WTC11 (cell line): ENCODE data around the gene TNK2. TPM values are rescaled to one million over a fixed set of nuclear protein-coding genes. Genes with fewer than 3 reads are reported as not detected.

Source experiments
- ATAC-seq: fragments of 200-7000 bp; cut with Tn5 transposase; 2 replicates; pipeline ENCODE4 v1.10.0; 2021; ENCODE audit warnings: mild to moderate bottlenecking, moderate library complexity
- CTCF ChIA-PET: fragments of 300-600 bp; sonication (Branson Sonifier 250); formaldehyde crosslinking; loops from one replicate; lab custom pipeline; 2021; ENCODE audit warnings: antibody characterized with exemption; lab: Charles Lee
- POLR2A ChIA-PET: fragments of 350-600 bp; sonication (Branson Sonifier 250); formaldehyde crosslinking; loops from one replicate; lab custom pipeline; 2021; ENCODE audit warnings: antibody characterized with exemption; lab: Charles Lee
- DNase-seq: peaks from one replicate; pipeline ENCODE4 v3.0.0; 2021; ENCODE audit warnings: low spot score
- H3K27ac Mint-ChIP-seq: 2 replicates; pipeline ENCODE4 v1.8.0; 2021; ENCODE audit warnings: mixed read lengths
- H3K27me3 Mint-ChIP-seq: 2 replicates; pipeline ENCODE4 v1.8.0; 2021; ENCODE audit warnings: low read depth, mild to moderate bottlenecking, moderate library complexity, mixed read lengths
- H3K36me3 Mint-ChIP-seq: 2 replicates; pipeline ENCODE4 v1.8.0; 2021; ENCODE audit warnings: mixed read lengths
- H3K4me1 Mint-ChIP-seq: 2 replicates; pipeline ENCODE4 v1.8.0; 2022; ENCODE audit warnings: mixed read lengths
- H3K4me3 Mint-ChIP-seq: 2 replicates; pipeline ENCODE4 v1.8.0; 2021; ENCODE audit warnings: mild to moderate bottlenecking, moderate library complexity, mixed read lengths
- H3K9me3 Mint-ChIP-seq: 2 replicates; pipeline ENCODE4 v1.8.0; 2021; ENCODE audit warnings: mixed read lengths
- AFF4 ChIP-seq: sonication (generic); formaldehyde crosslinking; IDR thresholded peaks from 2 replicates; pipeline ENCODE4 v1.8.1; 2023; ENCODE audit warnings: mild to moderate bottlenecking, missing genetic modification reagents, borderline replicate concordance
- AR ChIP-seq: fragments of 250-450 bp; sonication (Bioruptor Pico); IDR thresholded peaks from 2 replicates; pipeline ENCODE4 v1.9.0; 2021; ENCODE audit warnings: mild to moderate bottlenecking
- E2F4 ChIP-seq: sonication (generic); formaldehyde crosslinking; IDR thresholded peaks from 2 replicates; pipeline ENCODE4 v1.8.1; 2022; ENCODE audit warnings: low read depth, mild to moderate bottlenecking, moderate library complexity, missing genetic modification reagents, borderline replicate concordance
- E2F5 ChIP-seq: sonication (generic); formaldehyde crosslinking; IDR thresholded peaks from 2 replicates; pipeline ENCODE4 v1.8.1; 2022; ENCODE audit warnings: mild to moderate bottlenecking, moderate library complexity, missing genetic modification reagents
- ERG ChIP-seq: fragments of 250-450 bp; sonication (Bioruptor Pico); IDR thresholded peaks from 2 replicates; pipeline ENCODE4 v1.8.0; 2021; ENCODE audit warnings: mild to moderate bottlenecking
- ETV6 ChIP-seq: sonication (generic); formaldehyde crosslinking; IDR thresholded peaks from 2 replicates; pipeline ENCODE4 v1.8.1; 2022; ENCODE audit warnings: mild to moderate bottlenecking, missing genetic modification reagents
- FOXK1 ChIP-seq: sonication (generic); formaldehyde crosslinking; IDR thresholded peaks from 2 replicates; pipeline ENCODE4 v1.8.0; 2022; ENCODE audit warnings: mild to moderate bottlenecking, moderate library complexity, missing genetic modification reagents
- GABPB1 ChIP-seq: sonication (generic); formaldehyde crosslinking; IDR thresholded peaks from 2 replicates; pipeline ENCODE4 v1.8.1; 2023; ENCODE audit warnings: mild to moderate bottlenecking, missing genetic modification reagents
- IRF1 ChIP-seq: sonication (generic); formaldehyde crosslinking; IDR thresholded peaks from 2 replicates; pipeline ENCODE4 v1.8.0; 2023; ENCODE audit warnings: missing genetic modification reagents
- MXD4 ChIP-seq: fragments of 250-450 bp; sonication (Bioruptor Pico); IDR thresholded peaks from 2 replicates; pipeline ENCODE4 v1.8.0; 2021; ENCODE audit warnings: mild to moderate bottlenecking, moderate library complexity, borderline replicate concordance
- NR2C2 ChIP-seq: sonication (generic); formaldehyde crosslinking; IDR thresholded peaks from 2 replicates; pipeline ENCODE4 v1.8.0; 2022; ENCODE audit warnings: mild to moderate bottlenecking, missing genetic modification reagents
- SMAD4 ChIP-seq: sonication (generic); formaldehyde crosslinking; IDR thresholded peaks from 2 replicates; pipeline ENCODE4 v1.8.0; 2022; ENCODE audit warnings: mild to moderate bottlenecking, missing genetic modification reagents
- STAT6 ChIP-seq: sonication (generic); formaldehyde crosslinking; conservative IDR thresholded peaks from 2 replicates; pipeline ENCODE4 v1.8.1; 2023; ENCODE audit warnings: mild to moderate bottlenecking, low read depth, missing genetic modification reagents, moderate library complexity
- TEAD1 ChIP-seq: sonication (generic); formaldehyde crosslinking; IDR thresholded peaks from 2 replicates; pipeline ENCODE4 v1.8.0; 2022; ENCODE audit warnings: mild to moderate bottlenecking, missing genetic modification reagents
- USF1 ChIP-seq: sonication (generic); formaldehyde crosslinking; IDR thresholded peaks from 2 replicates; pipeline ENCODE4 v1.8.0; 2022; ENCODE audit warnings: mild to moderate bottlenecking, missing genetic modification reagents
- ZNF138 ChIP-seq: sonication (generic); formaldehyde crosslinking; conservative IDR thresholded peaks from 2 replicates; pipeline ENCODE4 v1.8.1; 2022; ENCODE audit warnings: mild to moderate bottlenecking, moderate library complexity, missing genetic modification reagents
- total RNA-seq: library from RNA; stranded (reverse); gene quantifications from 3 replicates; pipeline ENCODE4 v1.2.3, GENCODE V29; 2021

Gene TNK2
- total RNA-seq, 1 experiment from 2014 or later, result 58.4 TPM

GRCh38 chr3:195877136-195877715 is 31.1 kb downstream of the TNK2 start:
- DNase-seq (no peak), ATAC-seq (no peak)
- H3K4me3 Mint-ChIP-seq, result no peak overlapping the region
- no peaks in the 10 kb centered on the region for H3K9me3 Mint-ChIP-seq
- CTCF ChIA-PET, result interaction anchor here (1.2 to 2.4 kb wide), 4 partner anchors 14 to 129 kb away, joined by 4 to 8 read pairs (median 6); no protein-coding TSS in a partner anchor
- POLR2A ChIA-PET, result no interaction called here
- no peaks in the 10 kb centered on the region; the same call in 1 of the 2 replicates for H3K36me3 Mint-ChIP-seq
- no peaks in the 10 kb centered on the region for H3K4me1 Mint-ChIP-seq
- H3K27ac Mint-ChIP-seq, result no peak overlapping the region; the same call in 1 of the 2 replicates
- TF ChIP-seq ETV6 (CRISPR knock-in tag) (no peak), E2F4 (CRISPR knock-in tag) (no peak)
- no peaks in the 10 kb centered on the region for H3K27me3 Mint-ChIP-seq

- Mint-ChIP-seq H3K9me3 (no peaks in the 10 kb centered on the region), H3K36me3 (no peaks in the 10 kb centered on the region; the same call in 1 of the 2 replicates), H3K27me3 (no peaks in the 10 kb centered on the region), H3K4me3 (no peak overlapping the region), H3K4me1 (no peaks in the 10 kb centered on the region), H3K27ac (peak overlapping the region; percentile 82)
- ATAC-seq (no peak), DNase-seq (no peak)
- POLR2A ChIA-PET, result no interaction called here
- CTCF ChIA-PET, result interaction anchor here (0.6 to 2.4 kb wide), 6 partner anchors 13 to 608 kb away, joined by 3 to 8 read pairs (median 4); no protein-coding TSS in a partner anchor
- TF ChIP-seq SMAD4 (no peak), AR (CRISPR knock-in tag) (no peak), STAT6 (CRISPR knock-in tag) (no peak), ERG (CRISPR knock-in tag) (no peak), NR2C2 (CRISPR knock-in tag) (no peak), GABPB1 (CRISPR knock-in tag) (no peak), USF1 (CRISPR knock-in tag) (no peak), E2F5 (CRISPR knock-in tag) (no peak), FOXK1 (no peak), AFF4 (CRISPR knock-in tag) (no peak), ZNF138 (no peak), IRF1 (CRISPR knock-in tag) (no peak), MXD4 (no peak), TEAD1 (CRISPR knock-in tag) (no peak)
Observed at GRCh38 chr3:195876297-195877064, 31.9 kb downstream of the TNK2 start.
